ENCODE results near the gene AP5S1.
A peak's percentile ranks its signal among the peaks of the same experiment; 100 is the strongest.
"Not testable (repeated sequence)": the region's sequence is repeated elsewhere in the genome, so short reads cannot be mapped to it uniquely, and the experiment has no call there.

AP5S1 gene

GRCh38 chr20:3842348-3842930 lies 22.1 kb downstream of the AP5S1 start:
- no peak for DNase-seq

- no peak for DNase-seq
Measured at GRCh38 chr20:3843490-3843889, 23.1 kb downstream of the AP5S1 start.

DNA sequence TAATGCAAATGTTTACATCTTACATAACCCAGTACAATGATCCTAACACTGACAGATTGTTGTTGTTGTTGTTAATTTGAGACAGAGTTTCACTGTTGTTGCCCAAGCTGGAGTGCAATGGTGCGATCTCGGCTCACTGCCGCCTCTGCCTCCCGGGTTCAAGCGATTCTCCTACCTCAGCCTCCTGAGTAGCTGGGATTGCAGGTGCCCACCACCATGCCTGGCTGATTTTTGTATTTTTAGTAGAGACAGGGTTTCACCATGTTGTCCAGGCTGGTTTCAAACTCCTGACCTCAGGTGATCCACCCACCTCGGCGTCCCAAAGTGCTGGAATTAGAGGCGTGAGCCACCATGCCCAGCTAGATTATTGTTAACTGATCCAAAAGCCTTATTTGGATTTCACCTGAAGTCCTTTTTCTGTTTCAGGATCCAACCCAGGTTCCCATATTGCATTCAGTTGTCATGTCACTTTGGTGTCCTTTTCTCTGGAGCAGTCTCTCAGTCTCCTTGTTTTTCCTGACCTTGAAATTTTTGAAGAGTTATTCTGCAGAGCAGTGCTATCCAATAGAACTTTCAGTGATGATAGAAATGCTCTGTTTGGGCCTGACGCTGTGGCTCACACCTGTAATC lies 23.8 kb downstream of the AP5S1 start:
- not testable (repeated sequence) for DNase-seq

- DNase-seq, result peak in 11 of 56 donors; percentile 35 to 63 (median 48)
Measured at GRCh38 chr20:3846378-3846739, 26.0 kb downstream of the AP5S1 start.

GRCh38 chr20:3846740-3847428 lies 26.5 kb downstream of the AP5S1 start, which contains the start of gene MAVS:
TSS of gene MAVS (plus strand) at chr20:3846834. CDS start at chr20:3854625, 7,791 bp downstream.
- peak in 55 of 56 donors; percentile 30 to 90 (median 80) for DNase-seq

DNA sequence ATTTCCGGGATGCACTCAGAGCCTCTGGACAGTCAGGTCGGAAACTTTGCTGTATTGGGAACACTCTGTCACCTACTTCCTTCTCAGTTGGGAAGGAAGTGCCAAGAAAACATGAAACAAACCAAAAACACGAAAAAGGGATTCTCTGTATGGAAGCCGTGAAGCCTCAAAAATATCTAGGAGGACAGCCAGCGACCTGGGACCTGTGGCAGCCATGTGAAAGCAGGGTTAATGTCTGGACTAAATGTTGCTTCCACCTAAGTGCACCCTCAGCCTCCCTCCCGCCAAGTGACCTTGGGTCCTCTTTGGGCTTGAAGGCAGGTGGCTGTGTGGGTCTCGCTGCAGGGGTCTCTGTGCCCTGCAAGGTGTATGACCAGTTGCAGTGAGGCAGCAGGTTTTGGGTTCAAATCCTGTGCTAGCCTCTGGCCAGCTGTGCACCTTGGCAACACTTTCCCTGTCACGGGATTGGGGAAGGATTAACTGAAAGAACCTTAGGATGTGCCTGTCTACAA lies 27.1 kb downstream of the AP5S1 start:
- DNase-seq, result peak in 1 of 56 donors; percentile 33

DNA sequence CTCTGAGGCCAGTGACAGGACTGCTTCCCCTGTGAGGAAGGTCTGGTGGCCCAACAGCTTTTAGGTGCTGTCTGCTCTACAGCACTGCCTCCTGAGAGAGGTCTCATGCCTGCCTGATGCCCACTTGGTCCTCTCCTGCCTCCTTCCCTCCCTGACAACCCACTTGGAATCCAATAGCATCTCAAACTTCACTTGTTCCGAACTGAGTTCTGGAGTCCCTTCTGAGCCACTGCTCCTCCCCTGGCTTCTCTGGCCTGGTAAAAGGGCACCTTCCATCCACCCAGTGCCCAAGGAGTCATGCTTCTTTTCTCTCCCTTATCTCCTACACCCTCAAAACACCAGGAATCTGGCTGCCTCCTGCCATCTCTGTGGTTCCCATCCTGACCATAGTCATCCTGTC lies 28.2 kb downstream of the AP5S1 start:
- no peak for DNase-seq

DNA sequence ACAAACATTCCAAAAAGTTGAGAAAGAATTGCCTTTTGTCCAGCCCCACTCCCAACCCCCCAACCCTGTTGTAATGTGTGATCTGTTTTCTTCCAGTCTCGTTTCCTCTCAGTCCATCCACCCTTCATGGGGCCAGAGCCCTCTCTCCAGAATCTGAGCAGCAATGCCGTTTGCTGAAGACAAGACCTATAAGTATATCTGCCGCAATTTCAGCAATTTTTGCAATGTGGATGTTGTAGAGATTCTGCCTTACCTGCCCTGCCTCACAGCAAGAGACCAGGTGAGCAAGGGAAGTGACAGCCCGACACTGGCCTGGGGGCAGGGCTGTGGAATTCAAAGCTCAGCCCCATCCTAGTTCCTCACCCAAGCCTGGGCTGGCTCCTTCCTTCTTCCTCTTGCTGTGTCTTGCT lies 34.1 kb downstream of the AP5S1 start:
- no peak for DNase-seq

DNA sequence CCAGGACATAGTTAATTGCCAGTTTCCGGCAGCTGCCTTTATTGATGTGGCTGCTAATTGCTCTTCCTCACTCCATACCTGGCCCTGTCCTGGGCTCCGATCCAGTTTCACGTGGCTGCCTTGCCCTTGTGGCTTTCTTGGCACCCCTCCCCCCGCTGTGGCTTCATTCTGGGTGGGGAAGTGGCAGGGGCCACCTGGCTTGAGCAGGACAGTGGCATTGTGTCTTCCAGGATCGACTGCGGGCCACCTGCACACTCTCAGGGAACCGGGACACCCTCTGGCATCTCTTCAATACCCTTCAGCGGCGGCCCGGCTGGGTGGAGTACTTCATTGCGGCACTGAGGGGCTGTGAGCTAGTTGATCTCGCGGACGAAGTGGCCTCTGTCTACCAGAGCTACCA lies 37.1 kb downstream of the AP5S1 start:
- no peak for DNase-seq

- DNase-seq, result no peak
Measured at GRCh38 chr20:3858689-3859088, 38.3 kb downstream of the AP5S1 start.

DNA sequence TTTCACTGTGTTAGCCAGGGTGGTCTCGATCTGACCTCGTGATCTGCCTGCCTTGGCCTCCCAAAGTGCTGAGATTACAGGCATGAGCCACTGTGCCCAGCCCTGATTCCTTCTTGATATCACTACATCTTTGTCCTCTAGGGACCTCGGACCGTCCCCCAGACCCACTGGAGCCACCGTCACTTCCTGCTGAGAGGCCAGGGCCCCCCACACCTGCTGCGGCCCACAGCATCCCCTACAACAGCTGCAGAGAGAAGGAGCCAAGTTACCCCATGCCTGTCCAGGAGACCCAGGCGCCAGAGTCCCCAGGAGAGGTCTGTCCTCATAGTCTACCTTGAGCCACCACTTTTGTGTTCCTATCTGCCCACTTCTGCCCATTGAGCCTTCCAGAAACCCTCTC lies 40.8 kb downstream of the AP5S1 start:
- DNase-seq, result no peak

DNA sequence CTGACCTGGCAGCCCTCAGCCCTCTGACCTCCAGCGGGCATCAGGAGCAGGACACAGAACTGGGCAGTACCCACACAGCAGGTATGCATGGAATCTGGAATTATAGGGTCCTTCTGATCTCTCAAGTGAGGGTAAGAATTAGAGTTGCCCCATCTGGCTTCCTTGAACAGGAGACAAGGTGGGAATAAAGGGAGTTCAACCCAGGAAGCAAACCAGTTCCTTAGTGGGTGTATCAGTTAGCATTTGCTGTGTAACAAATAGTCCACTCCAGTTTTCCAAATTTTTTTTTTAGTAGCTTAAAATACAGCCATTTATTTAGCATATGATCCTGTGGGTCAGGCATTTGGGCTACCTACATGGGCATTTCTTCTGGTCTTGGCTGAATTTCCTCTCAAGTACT lies 42.0 kb downstream of the AP5S1 start:
- no peak for DNase-seq

DNA sequence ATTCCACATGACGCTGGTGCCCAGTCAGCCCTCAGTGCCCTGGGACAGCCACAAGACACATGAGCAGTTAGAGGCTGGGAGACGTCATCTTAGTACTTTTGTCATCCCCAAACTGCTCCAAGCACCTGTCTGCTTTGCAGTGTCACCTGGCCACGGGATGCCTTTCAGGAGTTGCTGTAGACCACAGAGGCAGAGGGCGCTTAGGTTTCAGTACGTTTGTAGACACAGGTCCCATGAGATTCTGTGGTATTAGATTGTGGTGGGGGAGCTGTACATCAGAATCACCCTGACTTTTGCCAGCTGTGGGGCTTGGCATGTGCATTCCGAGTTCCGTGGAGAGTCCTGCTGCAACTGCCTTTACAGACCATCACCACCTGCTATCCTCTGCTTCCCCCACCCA lies 43.0 kb downstream of the AP5S1 start:
- DNase-seq, result no peak

- DNase-seq, result no peak
Measured at GRCh38 chr20:3864518-3864917, 44.2 kb downstream of the AP5S1 start.

DNA sequence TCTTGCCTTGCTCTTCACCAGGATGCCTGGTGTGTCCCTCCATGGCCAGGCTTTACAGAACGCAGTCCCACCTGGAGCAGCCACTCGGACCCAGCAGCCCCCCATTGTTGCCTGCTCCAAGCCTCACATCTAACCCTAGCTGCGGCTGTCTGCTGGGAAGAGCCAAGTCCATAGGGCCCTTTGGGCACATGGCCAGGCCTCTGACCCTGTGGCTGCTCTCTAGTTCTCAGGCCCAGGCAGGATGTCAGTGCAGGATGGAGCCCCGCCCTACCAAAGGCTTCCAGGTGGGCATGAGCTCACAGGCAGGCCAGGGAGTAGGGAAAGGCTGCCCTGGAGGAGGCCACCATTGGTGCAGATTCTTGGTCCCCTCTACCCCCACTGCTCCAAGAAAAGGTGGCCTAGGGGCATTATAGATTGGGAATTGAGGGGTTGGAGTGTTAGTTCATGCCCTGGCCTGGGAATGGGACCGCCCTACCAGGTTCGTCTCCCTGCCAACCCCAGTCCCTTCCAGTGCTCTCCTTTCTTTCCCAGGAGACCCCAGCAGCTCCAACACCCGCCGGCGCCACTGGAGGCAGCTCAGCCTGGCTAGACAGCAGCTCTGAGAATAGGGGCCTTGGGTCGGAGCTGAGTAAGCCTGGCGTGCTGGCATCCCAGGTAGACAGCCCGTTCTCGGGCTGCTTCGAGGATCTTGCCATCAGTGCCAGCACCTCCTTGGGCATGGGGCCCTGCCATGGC lies 45.0 kb downstream of the AP5S1 start:
- no peak for DNase-seq

- DNase-seq, result no peak
Measured at GRCh38 chr20:3865887-3866407, 45.6 kb downstream of the AP5S1 start.

DNA sequence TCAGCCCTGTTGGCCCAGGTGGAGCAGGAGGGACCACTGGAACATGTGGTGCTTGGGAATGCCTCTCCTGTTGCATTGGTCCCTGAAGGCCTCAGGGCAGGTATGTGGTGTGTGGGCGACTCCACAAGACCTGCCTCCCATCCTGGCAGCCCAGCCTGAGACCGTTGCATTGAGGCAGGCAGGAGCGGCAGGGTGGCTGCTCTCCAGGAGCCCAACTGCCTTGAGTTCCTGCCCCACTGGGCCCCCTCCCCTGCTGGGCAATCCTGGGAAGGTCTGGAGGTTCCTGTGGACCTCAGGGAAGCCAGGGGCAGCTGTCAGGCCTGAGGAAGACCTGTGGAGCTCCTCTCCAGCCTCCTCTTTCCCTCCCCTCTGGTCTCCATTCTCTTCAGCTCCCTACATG lies 46.1 kb downstream of the AP5S1 start:
- DNase-seq, result no peak

- no peak for DNase-seq
Measured at GRCh38 chr20:3867802-3868201, 47.5 kb downstream of the AP5S1 start.

GRCh38 chr20:3869839-3870634 lies 49.7 kb downstream of the AP5S1 start:
- no peak for DNase-seq

DNA sequence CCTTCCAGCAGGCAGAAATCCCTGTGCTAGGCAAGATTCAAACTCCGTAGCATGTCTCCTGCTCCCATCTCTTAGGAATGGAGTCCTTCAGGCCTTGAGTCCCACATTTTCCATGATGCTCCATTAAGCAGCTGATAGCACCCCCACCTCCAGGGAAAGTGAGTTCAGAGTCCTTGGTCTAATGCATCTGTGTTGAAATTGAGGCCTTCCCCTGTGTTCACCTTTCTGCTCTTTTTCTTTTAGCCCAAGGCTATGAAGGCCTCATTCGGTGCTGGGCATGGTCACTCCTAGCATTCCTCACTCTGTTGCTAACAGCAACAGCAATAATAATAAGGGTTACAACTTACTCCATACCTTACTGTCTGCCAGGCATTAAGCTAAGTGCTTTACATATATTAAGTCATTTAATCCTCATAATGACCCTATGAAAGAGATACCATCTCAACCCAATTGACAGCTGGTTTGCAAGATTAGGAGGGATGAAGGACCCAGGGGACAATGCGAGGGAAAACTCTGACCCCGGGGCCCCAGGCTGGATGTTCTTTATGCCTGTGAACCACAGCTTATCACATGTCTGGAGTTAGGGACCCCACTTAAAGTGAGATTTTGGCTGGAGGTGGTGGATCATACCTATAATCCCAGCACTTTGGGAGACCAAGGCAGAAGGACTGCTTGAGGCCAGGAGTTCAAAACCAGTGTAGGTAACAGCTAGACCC lies 51.4 kb downstream of the AP5S1 start:
- DNase-seq, result no peak
